HG03064 (cell line): ENCODE data around the gene C1R.

ENCODE experiments used
- ATAC-seq: cut with Tn5 transposase; IDR thresholded peaks from one replicate; pipeline ENCODE4 v1.9.1; 2021; ENCODE audit warnings: low read depth; ENCODE audit not compliant: unreplicated experiment

The C1R gene

DNA sequence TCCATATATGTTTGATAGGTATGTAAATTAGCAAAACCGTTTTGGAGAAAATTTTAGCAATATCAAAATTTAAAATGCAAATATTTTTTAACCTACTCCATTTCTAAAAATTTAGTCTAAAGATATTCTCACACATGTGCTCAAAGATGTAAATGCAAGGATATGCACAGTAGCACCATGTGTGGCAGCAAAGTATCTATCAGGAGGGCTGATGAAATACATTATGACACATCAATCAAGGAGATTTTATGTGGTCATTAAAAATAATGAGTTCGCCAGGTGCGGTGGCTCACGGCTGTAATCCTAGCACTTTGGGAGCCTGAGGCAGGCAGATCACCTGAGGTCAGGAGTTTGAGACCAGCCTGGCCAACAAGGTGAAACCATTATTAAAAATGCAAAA is 8.0 kb upstream of the C1R start:
- no peak for ATAC-seq

GRCh38 chr12:7099290-7099996 is 7.2 kb upstream of the C1R start:
- ATAC-seq: no peak

- no peak for ATAC-seq
These were observed 4.7 kb upstream of the C1R start for GRCh38 chr12:7096979-7097378.

DNA sequence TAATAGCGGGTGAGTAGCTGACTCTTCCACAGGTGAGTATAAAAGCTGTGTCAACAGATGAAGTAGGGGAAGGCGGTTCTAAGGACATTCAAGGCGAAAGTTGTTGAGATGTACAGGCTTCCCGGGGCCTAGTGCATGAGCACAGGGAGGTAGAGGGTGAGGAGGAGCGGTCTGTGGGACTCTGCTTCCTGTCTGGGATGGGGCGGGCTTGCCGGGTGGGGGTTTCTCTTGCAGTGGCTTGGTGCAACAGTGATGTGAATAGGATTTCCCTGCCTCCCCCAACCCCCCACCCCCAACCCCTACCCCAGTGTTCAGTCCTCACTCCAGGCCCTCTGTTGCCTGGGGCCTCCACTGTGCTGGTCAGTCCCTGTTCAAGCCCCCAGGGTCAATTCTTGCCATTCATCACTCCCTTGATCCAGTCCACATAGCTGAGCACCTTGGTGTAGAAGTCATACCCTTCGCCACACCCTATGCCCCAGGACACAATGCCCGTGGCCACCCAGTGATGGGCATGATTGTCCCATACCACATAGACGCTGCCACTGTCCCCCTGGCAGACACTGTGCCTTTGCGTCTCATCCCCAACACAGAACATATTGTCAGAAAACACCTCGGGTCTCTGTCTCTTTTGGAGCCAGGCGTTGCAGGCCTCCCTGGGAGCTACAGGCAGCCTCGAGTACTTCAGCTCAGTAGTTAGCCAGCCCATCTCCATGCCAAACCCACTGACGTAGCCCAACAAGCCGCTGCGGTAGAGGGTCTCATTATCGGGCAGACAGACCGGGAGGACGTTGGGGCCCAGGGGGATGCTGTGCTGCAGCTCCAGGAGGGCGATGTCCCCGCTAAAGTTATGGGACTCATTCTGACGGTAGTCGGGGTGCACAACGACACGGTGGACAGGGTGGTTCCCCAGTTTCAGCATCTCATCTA is 4.0 kb upstream of the C1R start:
- no peak for ATAC-seq

- no peak for ATAC-seq
These were observed 1.6 kb upstream of the C1R start for GRCh38 chr12:7093892-7094291.

DNA sequence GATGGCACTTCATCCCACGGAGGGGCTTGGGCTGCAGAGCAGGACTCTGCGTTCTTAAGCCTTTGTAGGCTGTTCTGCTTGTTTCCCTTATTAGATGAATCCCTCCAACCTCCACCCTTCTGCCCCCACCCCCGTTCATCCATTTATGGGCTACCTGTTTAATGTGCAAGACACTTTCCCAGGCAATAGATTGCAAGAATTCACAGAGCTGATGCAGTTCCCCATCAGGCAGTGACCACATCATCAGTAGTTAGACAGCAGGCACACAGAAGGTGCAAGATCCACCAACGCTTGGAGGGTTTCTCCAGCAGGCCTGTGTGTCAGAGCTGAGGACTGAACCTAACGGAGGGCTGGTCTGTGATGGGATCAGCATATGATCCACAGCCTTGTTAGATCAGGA is 1.2 kb upstream of the C1R start:
- ATAC-seq: no peak

DNA sequence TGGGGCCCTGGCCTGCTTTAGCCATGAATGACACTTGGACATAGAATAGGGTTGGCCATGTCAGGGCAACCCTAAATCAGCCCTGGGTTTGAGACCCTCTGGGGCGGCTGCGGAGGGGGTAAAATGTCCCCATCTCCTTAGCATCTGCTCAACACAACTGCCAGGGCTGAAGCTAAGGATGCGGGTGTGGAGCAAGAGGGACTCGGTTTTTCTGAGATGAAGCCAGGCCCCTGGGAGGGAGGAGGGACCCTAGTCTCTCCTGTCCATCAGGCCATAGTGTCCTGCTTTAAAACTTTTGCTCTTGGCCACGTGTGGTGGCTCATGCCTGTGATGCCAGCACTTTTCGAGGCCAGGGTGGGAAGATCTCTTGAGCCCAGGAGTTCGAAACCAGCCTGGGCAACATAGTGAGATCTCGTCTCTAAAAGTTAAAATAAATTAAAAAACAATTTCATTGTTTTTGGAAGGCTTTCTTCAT is 778 bp upstream of the C1R start:
- ATAC-seq: no peak

- no peak for ATAC-seq
These were observed 501 bp downstream of the C1R start for GRCh38 chr12:7091660-7092228.

- no peak for ATAC-seq
These were observed 1.1 kb downstream of the C1R start for GRCh38 chr12:7091171-7091570.

- no peak for ATAC-seq
These were observed 1.8 kb downstream of the C1R start for GRCh38 chr12:7090222-7090998.

- ATAC-seq: no peak
These were observed 2.9 kb downstream of the C1R start for GRCh38 chr12:7089196-7089871.

- ATAC-seq: no peak
These were observed 9.1 kb downstream of the C1R start for GRCh38 chr12:7083125-7083524.

DNA sequence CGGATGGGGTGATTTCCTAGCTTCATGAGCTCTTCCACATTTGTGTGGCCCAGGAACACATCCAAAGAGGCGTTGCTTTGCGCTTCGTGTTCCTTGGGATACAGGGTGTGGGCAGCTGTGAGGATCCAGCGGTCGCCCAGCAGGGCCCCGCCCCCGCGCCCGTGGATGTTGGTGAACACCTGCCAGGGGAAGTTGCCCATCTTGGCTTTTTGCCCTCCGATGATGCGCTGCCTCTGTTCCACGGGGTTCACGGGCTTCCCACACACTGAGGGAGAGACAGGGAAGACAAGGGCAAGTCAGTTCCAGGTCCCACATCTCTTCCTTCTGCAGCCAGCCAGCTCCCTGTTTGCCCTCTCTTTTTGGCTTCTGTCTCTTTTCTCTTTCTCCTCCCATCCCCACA is 11.2 kb downstream of the C1R start:
- ATAC-seq: no peak

GRCh38 chr12:7079826-7080125 is 12.5 kb downstream of the C1R start:
- ATAC-seq: no peak

DNA sequence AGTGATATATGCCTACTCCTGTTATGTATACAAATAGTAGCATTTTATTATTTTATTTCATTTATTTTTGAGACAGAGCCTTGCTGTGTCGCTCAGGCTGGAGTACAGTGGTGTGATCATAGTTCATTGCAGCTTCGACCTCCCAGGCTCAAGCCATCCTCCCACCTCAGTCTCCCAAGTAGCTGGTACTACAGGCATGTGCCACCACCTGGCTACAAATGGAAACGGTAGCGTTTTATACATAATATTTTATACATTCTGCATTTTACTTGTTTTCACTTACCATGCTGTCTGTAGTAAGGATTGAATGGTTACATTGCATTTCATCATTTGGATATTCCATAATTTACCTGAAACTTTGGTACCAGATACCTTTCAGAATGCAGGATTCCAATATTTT is 14.1 kb downstream of the C1R start:
- no peak for ATAC-seq

DNA sequence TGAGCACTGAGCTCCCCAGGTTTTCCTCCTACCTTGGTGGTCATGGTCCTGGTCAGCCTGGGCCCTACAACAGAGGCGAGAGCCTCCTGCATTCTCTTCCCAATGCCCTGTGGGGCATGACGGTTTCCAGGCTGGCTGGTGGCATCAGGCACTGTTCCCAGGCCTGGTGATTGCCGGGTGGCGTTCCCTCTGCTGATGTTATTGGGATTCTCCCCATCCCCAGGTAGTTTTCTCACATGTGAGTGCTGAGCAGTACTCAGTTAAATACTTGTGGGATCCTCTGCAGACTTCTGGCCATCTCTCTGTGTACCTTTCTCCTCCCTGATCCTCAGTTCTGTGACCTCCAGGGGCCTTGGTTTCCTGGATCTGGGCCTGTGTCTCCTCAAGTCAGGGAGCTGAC is 15.8 kb downstream of the C1R start:
- ATAC-seq: no peak

- ATAC-seq: no peak
These were observed 16.3 kb downstream of the C1R start for GRCh38 chr12:7075939-7076338.

DNA sequence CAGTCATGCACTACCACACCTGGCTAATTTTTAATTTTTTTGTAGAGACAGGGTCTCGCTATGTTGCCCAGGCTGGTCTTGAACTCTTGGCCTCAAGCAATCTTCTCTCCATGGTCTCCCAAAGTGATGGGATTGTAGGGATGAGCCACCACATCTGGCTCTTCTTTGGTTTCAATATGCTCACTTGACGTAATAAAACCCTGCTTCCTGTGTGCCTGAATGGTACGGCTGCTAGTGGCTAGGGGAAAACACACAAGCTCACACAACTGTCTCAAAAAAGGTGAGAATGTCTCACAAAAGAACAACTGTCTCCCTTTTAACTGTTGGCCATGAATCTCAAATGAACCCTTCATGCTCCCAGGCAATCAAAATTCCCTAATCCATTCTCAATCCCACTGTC is 16.7 kb downstream of the C1R start:
- no peak for ATAC-seq

- no peak for ATAC-seq
These were observed 18.3 kb downstream of the C1R start for GRCh38 chr12:7073946-7074345.

- no peak for ATAC-seq
These were observed 19.7 kb downstream of the C1R start for GRCh38 chr12:7072554-7072953.
